Kidney epithelial cell (primary cell): ENCODE data around the gene LRRC1. TPM values are rescaled to one million over a fixed set of nuclear protein-coding genes. Genes with fewer than 3 reads are reported as not detected.
"Not testable (repeated sequence)": the region's sequence is repeated elsewhere in the genome, so short reads cannot be mapped to it uniquely, and the experiment has no call there.

Experiments used
- DNase-seq: peaks from one replicate; pipeline ENCODE4 v3.0.0-alpha.2; 2010; ENCODE audit warnings: low read depth
- H3K27me3 ChIP-seq: 2 replicates; pipeline ENCODE4 v1.6.0; 2011; ENCODE audit warnings: low read length; ENCODE audit not compliant: control insufficient read depth, insufficient read depth
- H3K36me3 ChIP-seq: 2 replicates; pipeline ENCODE4 v1.5.1; 2011; ENCODE audit warnings: low read length; ENCODE audit not compliant: control insufficient read depth, insufficient read depth
- H3K4me3 ChIP-seq: 2 replicates; pipeline ENCODE4 v1.5.1; 2011; ENCODE audit warnings: low read depth, mild to moderate bottlenecking, control low read depth, low read length
- total RNA-seq: library from RNA; depleted of rRNA; stranded (reverse); fragments of >200 nt; gene quantifications from 2 replicates; pipeline ENCODE4 v1.2.3, GENCODE V29; 2015
- TF ChIP-seq, protein P1 (sequence below): IDR thresholded peaks from 2 replicates; pipeline ENCODE4 v1.5.1; 2011; ENCODE audit warnings: mild to moderate bottlenecking, moderate library complexity, low read length, control low read depth, inconsistent platforms; ENCODE audit not compliant: insufficient read depth, poor library complexity, severe bottlenecking

LRRC1 gene
- total RNA-seq, 1 donor from 2014 or later, result 8.0 TPM

- TF ChIP-seq, protein P1, sequence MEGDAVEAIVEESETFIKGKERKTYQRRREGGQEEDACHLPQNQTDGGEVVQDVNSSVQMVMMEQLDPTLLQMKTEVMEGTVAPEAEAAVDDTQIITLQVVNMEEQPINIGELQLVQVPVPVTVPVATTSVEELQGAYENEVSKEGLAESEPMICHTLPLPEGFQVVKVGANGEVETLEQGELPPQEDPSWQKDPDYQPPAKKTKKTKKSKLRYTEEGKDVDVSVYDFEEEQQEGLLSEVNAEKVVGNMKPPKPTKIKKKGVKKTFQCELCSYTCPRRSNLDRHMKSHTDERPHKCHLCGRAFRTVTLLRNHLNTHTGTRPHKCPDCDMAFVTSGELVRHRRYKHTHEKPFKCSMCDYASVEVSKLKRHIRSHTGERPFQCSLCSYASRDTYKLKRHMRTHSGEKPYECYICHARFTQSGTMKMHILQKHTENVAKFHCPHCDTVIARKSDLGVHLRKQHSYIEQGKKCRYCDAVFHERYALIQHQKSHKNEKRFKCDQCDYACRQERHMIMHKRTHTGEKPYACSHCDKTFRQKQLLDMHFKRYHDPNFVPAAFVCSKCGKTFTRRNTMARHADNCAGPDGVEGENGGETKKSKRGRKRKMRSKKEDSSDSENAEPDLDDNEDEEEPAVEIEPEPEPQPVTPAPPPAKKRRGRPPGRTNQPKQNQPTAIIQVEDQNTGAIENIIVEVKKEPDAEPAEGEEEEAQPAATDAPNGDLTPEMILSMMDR, result no peak
- Histone ChIP-seq H3K4me3 (no peak overlapping the region), H3K27me3 (no peaks in the 10 kb centered on the region), H3K36me3 (no peaks in the 10 kb centered on the region)
- DNase-seq, result no peak
Measured at GRCh38 chr6:53805016-53805415, 10.2 kb downstream of the LRRC1 start.

- TF ChIP-seq, protein P1, result no peak
- H3K36me3 ChIP-seq, result no peaks in the 10 kb centered on the region
- no peak overlapping the region for H3K4me3 ChIP-seq
- no peak for DNase-seq
- no peaks in the 10 kb centered on the region for H3K27me3 ChIP-seq
Measured at GRCh38 chr6:53805725-53806124, 10.9 kb downstream of the LRRC1 start.

DNA sequence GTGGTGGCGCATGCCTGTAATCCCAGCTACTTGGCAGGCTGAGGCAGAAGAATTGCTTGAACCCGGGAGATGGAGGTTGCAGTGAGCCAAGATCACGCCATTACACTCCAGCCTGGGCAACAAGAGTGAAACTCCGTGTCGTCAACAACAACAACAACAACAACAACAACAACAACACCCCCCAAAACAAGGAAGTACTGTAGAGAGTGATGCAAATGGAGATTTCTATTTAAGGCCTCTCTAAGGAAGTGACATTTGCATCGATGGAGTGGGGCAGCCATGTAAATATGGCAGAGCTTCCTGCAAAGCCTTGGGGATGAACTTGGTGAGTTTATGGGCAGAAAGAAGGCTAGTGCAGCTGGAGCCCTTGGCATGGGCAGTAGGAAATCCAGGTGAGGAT, 12.8 kb downstream of the LRRC1 start:
- H3K27me3 ChIP-seq, DNase-seq, H3K36me3 ChIP-seq, H3K4me3 ChIP-seq: not testable (repeated sequence)

- Histone ChIP-seq H3K27me3 (no peaks in the 10 kb centered on the region), H3K4me3 (no peak overlapping the region), H3K36me3 (no peaks in the 10 kb centered on the region)
- TF ChIP-seq, protein P1, result no peak
- DNase-seq, result no peak
Measured at GRCh38 chr6:53808302-53808881, 13.6 kb downstream of the LRRC1 start.

- H3K36me3 ChIP-seq, result no peaks in the 10 kb centered on the region
- no peaks in the 10 kb centered on the region for H3K27me3 ChIP-seq
- TF ChIP-seq, protein P1, result no peak
- no peak overlapping the region for H3K4me3 ChIP-seq
- DNase-seq, result no peak
Measured at GRCh38 chr6:53809691-53810090, 14.9 kb downstream of the LRRC1 start.

- Histone ChIP-seq H3K4me3 (no peak overlapping the region), H3K27me3 (no peaks in the 10 kb centered on the region), H3K36me3 (no peaks in the 10 kb centered on the region)
- TF ChIP-seq, protein P1, result no peak
- DNase-seq, result no peak
Measured at GRCh38 chr6:53811082-53811481, 16.3 kb downstream of the LRRC1 start.
